ENCODE measurements around the gene COL8A2.

GRCh38 chr1:36137226-36137625 is 12.2 kb upstream of the COL8A2 start:
- TF ChIP-seq POLR2A (IDR thresholded peaks at IDR 0.05; ENCODE audit: low read length) = no peak
- no peak for TF ChIP-seq GATA1 (IDR thresholded peaks at IDR 0.05; ENCODE audit: low read depth, low read length)
